ENCODE data around the gene PNPLA1. TPM values are rescaled to one million over a fixed set of nuclear protein-coding genes. Genes with fewer than 3 reads are reported as not detected.

The PNPLA1 gene
- total RNA-seq, 1 experiment from 2014 or later = 0.10 TPM

- BruUV-seq (replicated peaks) = no TSS peak
- RAD21 ChIA-PET (ENCODE audit: low non-redundant PET in 1 of 2, low total read pairs in 2 of 2, uncharacterized antibody in 2 of 2, unreplicated experiment in 2 of 2) = no interaction called here
Measured at GRCh38 chr6:36347621-36348020, 77.8 kb downstream of the PNPLA1 start.

More at GRCh38 chr6:36347621-36348020, 77.8 kb downstream of the PNPLA1 start:
- POLR2A ChIA-PET = no interaction called here
- TF ChIP-seq POLR2AphosphoS5 (IDR thresholded peaks at IDR 0.05; ENCODE audit: low read depth, low read length) (no peak), ZNF274 (IDR thresholded peaks at IDR 0.05; ENCODE audit: low read depth, low read length) (no peak), YY1 (IDR thresholded peaks at IDR 0.05; ENCODE audit: extremely low read depth, insufficient replicate concordance, low read depth, low read length) (no peak), POLR2A (IDR thresholded peaks at IDR 0.05; ENCODE audit: borderline replicate concordance, extremely low read depth, insufficient read depth, insufficient read length) (no peak), ELF1 (IDR thresholded peaks at IDR 0.05; ENCODE audit: borderline replicate concordance, low read depth) (no peak), FOSL1 (IDR thresholded peaks at IDR 0.05; ENCODE audit: low read depth) (no peak), RAD21 (IDR thresholded peaks at IDR 0.05; ENCODE audit: low read depth) (no peak), SIN3A (IDR thresholded peaks at IDR 0.05; ENCODE audit: low read depth) (no peak), SP1 (IDR thresholded peaks at IDR 0.05; ENCODE audit: low read depth) (no peak), EZH2phosphoT487 (IDR thresholded peaks at IDR 0.05; ENCODE audit: borderline replicate concordance) (no peak), REST (IDR thresholded peaks at IDR 0.05; ENCODE audit: low read depth) (no peak), ZBTB33 (IDR thresholded peaks at IDR 0.05; ENCODE audit: extremely low read depth, insufficient replicate concordance, low read length) (no peak), EGR1 (IDR thresholded peaks at IDR 0.05; ENCODE audit: low read depth) (no peak), ZFX (IDR thresholded peaks at IDR 0.05) (no peak), JUND (IDR thresholded peaks at IDR 0.05) (no peak), CBX3 (IDR thresholded peaks at IDR 0.05; ENCODE audit: low read depth) (no peak), SRF (IDR thresholded peaks at IDR 0.05; ENCODE audit: low read depth) (no peak), EZH2 (IDR thresholded peaks at IDR 0.05) (no peak)
- TF ChIP-seq, protein P1, sequence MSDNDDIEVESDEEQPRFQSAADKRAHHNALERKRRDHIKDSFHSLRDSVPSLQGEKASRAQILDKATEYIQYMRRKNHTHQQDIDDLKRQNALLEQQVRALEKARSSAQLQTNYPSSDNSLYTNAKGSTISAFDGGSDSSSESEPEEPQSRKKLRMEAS (IDR thresholded peaks at IDR 0.05) = no peak
- TF ChIP-seq, protein P2, sequence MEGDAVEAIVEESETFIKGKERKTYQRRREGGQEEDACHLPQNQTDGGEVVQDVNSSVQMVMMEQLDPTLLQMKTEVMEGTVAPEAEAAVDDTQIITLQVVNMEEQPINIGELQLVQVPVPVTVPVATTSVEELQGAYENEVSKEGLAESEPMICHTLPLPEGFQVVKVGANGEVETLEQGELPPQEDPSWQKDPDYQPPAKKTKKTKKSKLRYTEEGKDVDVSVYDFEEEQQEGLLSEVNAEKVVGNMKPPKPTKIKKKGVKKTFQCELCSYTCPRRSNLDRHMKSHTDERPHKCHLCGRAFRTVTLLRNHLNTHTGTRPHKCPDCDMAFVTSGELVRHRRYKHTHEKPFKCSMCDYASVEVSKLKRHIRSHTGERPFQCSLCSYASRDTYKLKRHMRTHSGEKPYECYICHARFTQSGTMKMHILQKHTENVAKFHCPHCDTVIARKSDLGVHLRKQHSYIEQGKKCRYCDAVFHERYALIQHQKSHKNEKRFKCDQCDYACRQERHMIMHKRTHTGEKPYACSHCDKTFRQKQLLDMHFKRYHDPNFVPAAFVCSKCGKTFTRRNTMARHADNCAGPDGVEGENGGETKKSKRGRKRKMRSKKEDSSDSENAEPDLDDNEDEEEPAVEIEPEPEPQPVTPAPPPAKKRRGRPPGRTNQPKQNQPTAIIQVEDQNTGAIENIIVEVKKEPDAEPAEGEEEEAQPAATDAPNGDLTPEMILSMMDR (IDR thresholded peaks at IDR 0.05 in 2 of 3, conservative IDR thresholded peaks at IDR 0.05 in 1 of 3; ENCODE audit: borderline replicate concordance in 1 of 3, insufficient read depth in 1 of 3, low read depth in 2 of 3, low read length in 2 of 3) = no peak
- no peak for ATAC-seq
- no peaks in the 10 kb centered on the region for H3K27me3 ChIP-seq (ENCODE audit: insufficient read depth, low read length)
- no peak overlapping the region for H2AFZ ChIP-seq (ENCODE audit: low read depth, low read length, poor library complexity, severe bottlenecking)
- no peak overlapping the region for H3K9ac ChIP-seq (ENCODE audit: low read length)
- no peak overlapping the region for H3K4me2 ChIP-seq (ENCODE audit: low read length)
- intact Hi-C loops (cut with micrococcal nuclease) = no loop called here
- H3K4me1 ChIP-seq (ENCODE audit: control insufficient read depth in 1 of 2, insufficient read depth in 2 of 2, low read length in 2 of 2) = 0 out of 4 replicates have a peak, but pooled peaks cover 0 to 5% of the 10 kb centered on the region in 2 experiments
- H3K36me3 ChIP-seq (ENCODE audit: control insufficient read depth in 1 of 2, insufficient read depth in 2 of 2, low read length in 2 of 2) = no peaks in the 10 kb centered on the region
- no peak for DNase-seq (ENCODE audit: low read depth, low spot score)
- H3K27ac ChIP-seq (ENCODE audit: low read depth, low read length) = no peak overlapping the region
- H3K4me3 ChIP-seq (replicated peaks in 1 of 2; ENCODE audit: low read depth in 1 of 2, low read length in 2 of 2) = no peak overlapping the region
- CTCF ChIA-PET = no interaction called here
- H3K9me2 ChIP-seq (ENCODE audit: insufficient read depth) = no peaks in the 10 kb centered on the region
- H3K79me2 ChIP-seq (ENCODE audit: insufficient read depth, low read length) = no peaks in the 10 kb centered on the region
- no peaks in the 10 kb centered on the region for H4K20me1 ChIP-seq (ENCODE audit: insufficient read depth)
- peaks cover 0 to 3% of the 10 kb centered on the region in 2 experiments; a peak in 1 of 4 replicates for H3K9me3 ChIP-seq (ENCODE audit: control insufficient read depth in 1 of 2, insufficient read depth in 1 of 2, low read depth in 1 of 2, low read length in 2 of 2)

Measured in HCT116 (cell line).